ENCODE measurements around the gene WFS1.

- TF ChIP-seq POLR2A (IDR thresholded peaks at IDR 0.05): no peak
- no peak for TF ChIP-seq CTCF (IDR thresholded peaks at IDR 0.05)
Observed at GRCh38 chr4:6236816-6237390, 32.7 kb upstream of the WFS1 start.
